NCI-H1436 (cell line): ENCODE measurements around the gene NECAB2.

Experiments
- DNase-seq: peaks from one replicate; lab custom pipeline; 2025; lab: John Stamatoyannopoulos, UW

NECAB2 gene

GRCh38 chr16:83967838-83968305, at the start of gene NECAB2:
Gene NECAB2, plus strand, starts transcription at chr16:83968244. Its CDS starts 405 bp downstream, at chr16:83968649.
- DNase-seq: peak; percentile 31

GRCh38 chr16:83920894-83921491, 47.1 kb upstream of the NECAB2 start:
- DNase-seq: no peak

- no peak for DNase-seq
Measured at GRCh38 chr16:83923581-83924365, 44.3 kb upstream of the NECAB2 start.

GRCh38 chr16:83924686-83925085, 43.4 kb upstream of the NECAB2 start:
- DNase-seq: no peak

- DNase-seq: no peak
Measured at GRCh38 chr16:83925095-83925905, 42.7 kb upstream of the NECAB2 start.

- DNase-seq: no peak
Measured at GRCh38 chr16:83925957-83926725, 41.9 kb upstream of the NECAB2 start.

- peak; percentile 67 for DNase-seq
Measured at GRCh38 chr16:83926726-83927397, 41.2 kb upstream of the NECAB2 start.

- DNase-seq: no peak
Measured at GRCh38 chr16:83928341-83929055, 39.5 kb upstream of the NECAB2 start.

GRCh38 chr16:83929811-83930555, 38.1 kb upstream of the NECAB2 start:
- DNase-seq: no peak

GRCh38 chr16:83930730-83931500, 37.1 kb upstream of the NECAB2 start:
- no peak for DNase-seq

GRCh38 chr16:83931556-83931955, 36.5 kb upstream of the NECAB2 start:
- no peak for DNase-seq

GRCh38 chr16:83932304-83932703, 35.7 kb upstream of the NECAB2 start:
- DNase-seq: no peak

GRCh38 chr16:83932955-83933673, 34.9 kb upstream of the NECAB2 start:
- DNase-seq: no peak

GRCh38 chr16:83933885-83934683, 34.0 kb upstream of the NECAB2 start:
- DNase-seq: no peak

- no peak for DNase-seq
Measured at GRCh38 chr16:83934684-83934977, 33.4 kb upstream of the NECAB2 start.

GRCh38 chr16:83935005-83935857, 32.8 kb upstream of the NECAB2 start:
- no peak for DNase-seq

- DNase-seq: no peak
Measured at GRCh38 chr16:83935858-83936255, 32.2 kb upstream of the NECAB2 start.
